HG02610 (cell line): ENCODE measurements around the gene CD300LF.
A peak's percentile ranks its signal among the peaks of the same experiment; 100 is the strongest.

Experiments used
- ATAC-seq: cut with Tn5 transposase; IDR thresholded peaks from one replicate; pipeline ENCODE4 v1.9.1; 2021; ENCODE audit warnings: mild to moderate bottlenecking, moderate library complexity; ENCODE audit not compliant: unreplicated experiment

Gene CD300LF

DNA sequence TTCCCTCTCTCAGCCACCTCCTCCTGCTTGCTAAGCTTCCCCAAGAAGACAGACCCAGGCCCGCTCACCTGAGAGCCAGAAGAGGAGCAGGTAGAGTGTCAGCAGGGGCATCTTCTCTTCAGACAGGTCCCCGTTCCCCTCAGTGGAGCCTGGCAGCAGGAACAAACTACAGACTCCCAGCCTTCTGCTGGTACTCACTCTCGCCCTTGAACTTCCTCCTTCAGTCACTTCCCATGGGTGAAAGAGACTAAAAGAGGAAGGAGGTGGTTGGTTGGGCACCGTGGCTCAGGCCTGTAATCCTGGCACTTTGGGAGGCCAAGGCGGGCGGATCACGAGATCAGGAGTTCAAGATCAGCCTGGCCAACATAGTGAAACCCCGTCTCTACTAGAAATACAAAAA, at the start of gene CD300LF:
CD300LF (minus strand) TSS at position 168 of the 400 bp plus-strand sequence; CDS start at position 111, 57 bp downstream.
- no peak for ATAC-seq

DNA sequence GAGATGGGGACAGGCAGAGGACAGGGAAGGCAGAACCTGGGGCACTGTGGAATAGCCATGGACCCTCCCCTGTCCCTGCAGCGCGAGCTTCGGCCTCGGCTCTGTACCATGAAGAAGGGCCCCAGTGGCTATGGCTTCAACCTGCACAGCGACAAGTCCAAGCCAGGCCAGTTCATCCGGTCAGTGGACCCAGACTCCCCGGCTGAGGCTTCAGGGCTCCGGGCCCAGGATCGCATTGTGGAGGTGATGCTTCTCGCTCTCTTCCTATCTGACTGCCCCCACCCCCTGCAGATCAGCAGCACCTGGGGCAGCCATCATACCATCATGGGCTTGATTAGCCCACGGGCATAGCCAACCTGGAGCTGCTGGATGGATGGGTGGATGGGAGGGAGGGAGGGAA, 49.2 kb upstream of the CD300LF start:
- ATAC-seq, result no peak

DNA sequence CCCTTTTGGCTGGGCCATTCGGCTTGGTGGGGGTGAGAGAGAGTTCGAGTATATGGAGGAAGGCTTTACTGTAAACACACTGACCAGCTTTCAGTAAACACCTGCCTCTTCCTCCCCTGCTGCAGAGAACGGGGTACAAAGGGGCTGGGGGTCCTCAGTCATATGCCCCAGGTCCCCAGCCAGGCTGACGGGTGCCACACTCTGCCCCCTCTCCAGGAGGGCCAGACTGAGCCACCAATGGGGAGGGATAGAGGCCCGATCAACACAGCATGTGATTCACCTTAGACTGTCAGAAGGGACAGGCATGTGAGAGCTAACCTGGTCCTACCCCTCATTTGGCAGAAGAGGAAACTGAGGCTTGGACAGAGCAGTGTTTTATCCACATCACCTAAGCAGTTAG, 48.7 kb upstream of the CD300LF start:
- ATAC-seq, result no peak

DNA sequence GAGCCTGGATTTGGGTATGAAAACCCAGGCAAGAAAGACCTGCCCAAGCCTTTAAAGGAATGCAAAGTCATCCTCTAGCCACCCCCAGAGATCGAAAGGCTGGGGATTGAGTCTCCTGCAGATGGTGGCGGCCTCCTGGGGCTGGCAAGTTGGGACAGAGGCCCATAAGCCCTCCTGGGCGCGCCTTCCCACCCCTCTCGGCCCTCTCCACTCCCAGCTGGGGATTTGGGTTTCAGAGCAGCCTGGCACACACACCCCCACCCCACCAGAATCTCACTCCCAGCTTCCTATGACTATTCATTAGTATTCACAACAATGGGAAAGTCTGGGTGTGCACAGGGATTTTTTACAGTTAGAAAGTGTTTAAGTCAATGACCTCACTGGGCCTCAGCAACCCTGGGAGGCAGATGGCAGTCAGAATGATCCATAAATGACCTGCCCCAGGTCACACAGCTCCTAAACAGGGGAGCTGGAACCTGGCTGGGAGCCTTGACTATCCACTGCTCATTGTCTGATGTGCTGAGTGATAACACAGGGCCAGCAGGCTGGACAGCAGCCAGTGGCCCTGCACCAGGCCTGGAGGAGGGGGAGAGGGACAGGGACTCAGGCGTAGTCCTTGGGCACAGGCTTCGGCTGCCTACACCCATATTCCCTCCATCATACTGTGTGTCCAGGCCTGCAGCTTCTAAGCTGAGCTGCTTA, 47.8 kb upstream of the CD300LF start:
- no peak for ATAC-seq

GRCh38 chr17:74759941-74760340, 47.2 kb upstream of the CD300LF start:
- no peak for ATAC-seq

DNA sequence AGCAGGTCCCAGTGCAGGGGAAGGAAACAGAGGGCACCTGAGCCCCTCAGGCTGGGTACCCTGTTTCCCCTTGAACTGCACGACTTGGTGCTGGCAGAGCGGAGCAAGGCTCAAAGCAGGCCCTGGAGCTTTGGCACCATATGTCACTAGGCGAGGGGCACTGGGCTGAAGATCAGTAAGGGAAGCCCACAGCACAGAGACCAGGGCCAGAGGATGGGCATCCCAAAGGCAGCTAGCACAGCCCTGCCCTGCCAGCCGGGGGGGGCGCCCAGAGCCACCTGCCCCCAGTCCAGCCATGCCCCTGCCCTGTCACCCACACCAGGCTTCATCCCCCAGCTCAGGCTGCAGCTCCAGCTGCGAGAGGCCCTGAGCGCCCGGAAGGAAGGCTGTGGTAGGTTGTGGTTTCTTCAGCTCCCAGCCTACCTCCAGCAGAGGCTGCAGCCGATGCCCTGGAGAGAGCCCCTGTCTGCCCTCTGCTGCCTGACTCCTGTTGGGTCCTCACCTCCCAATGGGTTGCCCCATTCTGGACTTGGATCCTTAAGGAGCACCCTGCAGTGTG, 46.6 kb upstream of the CD300LF start:
- ATAC-seq, result peak; percentile 54

GRCh38 chr17:74758848-74759168, 46.1 kb upstream of the CD300LF start:
- ATAC-seq, result peak; percentile 24

DNA sequence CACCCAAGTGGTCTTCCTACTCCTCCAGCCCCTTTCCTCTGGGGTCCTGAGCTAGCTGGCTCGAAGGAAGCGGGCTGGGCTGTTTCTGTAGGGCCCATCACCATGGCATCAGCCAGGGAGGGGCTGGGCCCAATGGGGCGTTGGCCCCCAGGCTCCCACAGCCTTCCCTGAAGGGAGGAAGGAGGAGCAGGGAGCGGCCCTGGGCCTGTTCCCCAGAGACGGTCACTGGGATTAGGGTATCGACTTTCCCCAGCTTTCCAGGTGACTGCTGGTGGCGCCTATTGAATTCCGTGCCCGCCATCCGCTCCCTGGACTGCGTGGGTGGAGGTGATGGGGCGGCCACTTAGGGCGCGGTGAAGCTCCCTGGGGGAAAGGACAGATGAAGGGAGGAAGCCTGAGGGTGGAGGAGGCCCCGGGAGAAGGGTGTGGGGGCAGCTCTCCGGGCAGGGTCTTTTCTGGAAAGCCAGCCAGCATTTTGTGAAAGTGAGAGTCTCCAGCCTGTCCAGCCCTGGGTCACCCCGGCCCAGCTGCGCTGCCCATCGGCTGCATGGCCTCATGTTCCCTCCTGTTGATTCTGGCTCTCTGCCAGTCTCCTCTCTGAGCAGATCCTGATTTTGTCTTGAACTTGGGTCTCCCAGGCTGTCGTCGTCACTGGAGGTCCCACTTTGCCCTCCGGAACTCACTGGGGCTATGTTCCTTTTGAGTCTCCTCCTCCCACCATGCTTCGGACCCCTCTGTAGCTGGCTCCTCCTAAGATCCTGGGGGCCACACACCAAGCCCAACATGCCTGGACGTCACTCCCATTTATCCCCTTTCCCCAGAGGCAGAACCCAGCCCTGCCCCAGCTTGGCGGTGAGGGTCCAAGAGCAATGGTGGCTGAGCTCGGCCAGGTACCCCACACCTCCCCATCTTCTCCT, 45.5 kb upstream of the CD300LF start:
- no peak for ATAC-seq

DNA sequence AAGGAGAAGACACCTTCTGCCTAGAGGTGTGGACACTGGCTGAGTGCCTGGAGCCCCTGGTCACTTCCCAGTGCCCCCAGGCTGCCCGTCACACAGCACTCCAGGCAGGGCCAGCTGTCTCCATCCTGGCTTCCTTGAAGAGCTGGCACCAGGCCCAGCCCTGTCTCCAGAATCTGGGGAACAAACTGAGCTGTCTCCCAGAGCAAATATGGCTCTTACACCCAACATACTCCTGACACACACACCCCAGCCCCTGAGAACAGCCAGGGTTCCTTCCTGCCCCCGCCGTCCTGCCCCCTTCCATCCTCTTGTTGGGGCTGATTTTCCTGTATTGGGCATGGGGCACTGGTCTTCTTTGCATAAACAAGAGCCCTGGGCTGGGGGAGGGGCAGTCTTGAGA, 44.8 kb upstream of the CD300LF start:
- no peak for ATAC-seq

GRCh38 chr17:74756891-74757290, 44.2 kb upstream of the CD300LF start:
- no peak for ATAC-seq

DNA sequence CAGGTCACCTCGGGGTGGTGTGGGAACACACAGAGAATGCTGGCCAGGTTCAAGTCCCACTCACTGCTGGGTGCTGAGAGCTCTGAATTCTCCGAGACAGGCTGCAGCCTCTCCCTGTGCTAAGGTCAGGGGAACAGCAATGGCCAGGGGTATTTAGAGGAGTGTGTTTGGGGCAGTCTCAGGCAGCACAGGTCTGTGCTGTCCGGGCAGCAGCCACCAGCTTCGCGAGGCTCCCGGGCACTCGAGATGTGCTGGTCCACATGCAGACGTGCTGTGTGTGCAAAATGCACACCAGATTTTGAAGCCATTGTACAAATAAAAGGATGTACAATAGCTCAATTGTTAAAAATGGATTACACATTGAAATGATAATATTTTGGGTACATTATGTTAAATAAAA, 42.8 kb upstream of the CD300LF start:
- ATAC-seq, result no peak

GRCh38 chr17:74754832-74755231, 42.1 kb upstream of the CD300LF start:
- no peak for ATAC-seq

DNA sequence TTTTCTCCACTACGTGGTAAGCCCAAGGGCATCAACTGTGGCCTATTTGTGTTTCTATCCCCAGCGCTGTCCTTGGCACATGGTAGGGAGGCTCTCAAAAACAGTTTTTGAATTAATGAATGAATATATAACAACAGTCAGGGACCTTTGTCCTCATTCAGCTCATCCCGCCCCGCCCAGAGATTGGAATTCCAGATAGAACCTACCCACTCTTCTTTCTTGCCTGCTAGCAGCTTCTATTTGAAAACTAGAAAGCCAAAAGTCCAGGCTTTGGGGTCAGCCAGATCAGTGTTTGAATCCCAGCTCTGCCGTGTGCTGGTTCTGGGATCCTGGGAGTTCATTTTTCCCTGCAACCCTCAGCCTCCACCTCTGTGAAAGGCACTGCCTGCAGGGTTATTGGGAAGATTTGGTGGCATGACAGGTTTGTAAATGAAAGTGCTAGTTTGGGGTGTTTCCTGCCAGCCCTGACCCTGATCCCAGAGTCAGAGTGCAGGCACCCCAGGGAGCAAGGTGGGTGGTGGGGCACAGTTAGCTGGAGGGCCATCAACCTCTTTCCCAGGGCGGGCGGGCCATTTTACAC, 40.2 kb upstream of the CD300LF start:
- ATAC-seq, result no peak

DNA sequence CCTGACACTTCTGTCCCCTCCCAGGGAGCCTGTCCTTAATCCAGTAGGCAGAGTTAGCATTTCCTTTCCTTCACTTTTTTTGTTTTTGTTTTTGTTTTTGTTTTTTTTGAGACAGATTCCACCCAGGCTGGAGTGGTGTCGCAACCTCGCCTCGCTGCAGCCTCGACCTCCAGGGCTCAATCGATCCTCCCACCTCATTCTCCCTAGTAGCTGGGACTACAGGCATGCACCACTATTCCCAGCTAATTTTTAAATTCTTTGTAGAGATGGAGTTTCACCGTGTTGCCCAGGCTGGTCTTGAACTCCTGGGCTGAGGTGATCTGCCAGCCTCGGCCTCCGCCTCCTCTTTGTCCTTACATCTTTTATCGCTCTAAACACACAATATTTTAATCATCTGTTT, 39.7 kb upstream of the CD300LF start:
- ATAC-seq, result no peak

- ATAC-seq, result no peak
Measured at GRCh38 chr17:74750327-74751069, 37.8 kb upstream of the CD300LF start.

DNA sequence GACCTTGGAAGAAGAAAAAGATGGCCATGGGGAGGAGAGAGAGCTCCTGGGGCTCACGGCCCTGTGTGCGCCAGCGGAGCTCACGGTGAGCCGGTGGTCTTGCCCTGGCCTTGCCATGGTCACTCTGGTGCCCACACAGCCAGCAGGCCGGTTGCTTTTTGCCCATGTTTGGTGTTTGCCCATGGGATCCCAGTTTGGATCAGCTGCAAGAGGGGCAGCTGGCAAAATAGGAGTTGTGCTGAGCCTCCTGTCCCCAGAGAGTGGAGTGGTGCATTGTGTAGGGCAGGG, 37.3 kb upstream of the CD300LF start:
- no peak for ATAC-seq

DNA sequence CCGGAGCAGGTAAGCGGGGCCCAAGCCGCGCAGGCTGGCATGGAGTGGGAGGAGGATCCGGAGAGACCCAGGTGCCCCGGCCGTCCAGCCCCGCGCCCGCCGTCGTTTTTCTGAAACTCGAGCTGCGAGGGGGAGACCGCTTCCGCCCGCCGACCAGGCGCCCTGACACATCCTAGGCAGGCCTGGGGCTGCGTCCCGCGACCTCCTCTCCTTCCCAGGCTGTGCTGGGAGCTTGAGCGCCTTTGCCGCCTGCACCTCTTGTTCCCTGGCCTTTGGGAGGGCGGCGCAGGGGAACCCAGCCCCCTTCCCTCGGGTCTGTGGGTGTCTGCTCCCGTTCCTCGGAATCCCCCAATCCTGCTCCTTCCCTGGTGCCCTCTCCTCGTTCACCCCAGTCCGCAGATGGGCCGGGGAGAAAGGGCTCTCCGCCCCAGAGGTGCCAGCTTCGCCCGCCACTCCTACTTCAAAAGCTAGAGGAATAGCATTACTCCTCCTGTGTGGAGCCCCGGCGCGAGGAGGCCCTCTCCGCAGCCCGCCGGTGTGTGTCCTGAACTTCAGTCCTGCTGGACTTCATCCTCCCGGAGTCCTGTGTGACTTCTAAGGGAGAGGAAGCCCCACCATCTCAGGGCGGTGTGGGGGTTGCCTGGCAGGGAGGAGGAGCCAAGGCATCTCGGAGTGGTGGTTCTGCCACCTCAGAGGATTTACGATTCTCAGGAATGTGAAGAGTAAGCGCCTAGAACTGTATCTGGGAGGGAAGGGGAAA, 36.7 kb upstream of the CD300LF start:
- no peak for ATAC-seq

DNA sequence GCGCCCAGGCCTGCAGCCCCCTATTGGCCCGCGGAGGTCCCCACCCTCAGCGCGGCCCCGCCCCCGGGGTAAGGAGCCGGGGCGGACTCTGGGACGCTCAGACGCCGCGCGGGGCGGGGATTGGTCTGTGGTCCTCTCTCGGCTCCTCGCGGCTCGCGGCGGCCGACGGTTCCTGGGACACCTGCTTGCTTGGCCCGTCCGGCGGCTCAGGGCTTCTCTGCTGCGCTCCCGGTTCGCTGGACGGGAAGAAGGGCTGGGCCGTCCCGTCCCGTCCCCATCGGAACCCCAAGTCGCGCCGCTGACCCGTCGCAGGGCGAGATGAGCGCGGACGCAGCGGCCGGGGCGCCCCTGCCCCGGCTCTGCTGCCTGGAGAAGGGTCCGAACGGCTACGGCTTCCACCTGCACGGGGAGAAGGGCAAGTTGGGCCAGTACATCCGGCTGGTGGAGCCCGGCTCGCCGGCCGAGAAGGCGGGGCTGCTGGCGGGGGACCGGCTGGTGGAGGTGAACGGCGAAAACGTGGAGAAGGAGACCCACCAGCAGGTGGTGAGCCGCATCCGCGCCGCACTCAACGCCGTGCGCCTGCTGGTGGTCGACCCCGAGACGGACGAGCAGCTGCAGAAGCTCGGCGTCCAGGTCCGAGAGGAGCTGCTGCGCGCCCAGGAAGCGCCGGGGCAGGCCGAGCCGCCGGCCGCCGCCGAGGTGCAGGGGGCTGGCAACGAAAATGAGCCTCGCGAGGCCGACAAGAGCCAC, 36.0 kb upstream of the CD300LF start, which contains the start of gene NHERF1:
NHERF1 (plus strand) TSS at position 100 of the 750 bp plus-strand sequence; CDS start at position 319, 219 bp downstream.
- peak; percentile 92 for ATAC-seq

DNA sequence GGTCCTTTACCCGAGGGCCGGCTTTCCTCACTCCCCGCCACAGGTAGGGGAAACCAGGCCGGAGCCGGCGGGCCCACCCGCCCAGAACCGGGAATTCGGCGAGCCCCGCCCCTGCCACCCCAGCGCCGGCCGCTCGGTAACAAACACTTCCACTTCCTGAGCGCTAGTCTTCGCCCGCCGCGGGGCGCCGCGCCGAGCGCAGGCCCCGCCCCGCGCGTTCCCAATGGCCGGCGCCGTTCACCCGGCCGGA, 35.5 kb upstream of the CD300LF start:
- ATAC-seq, result no peak

DNA sequence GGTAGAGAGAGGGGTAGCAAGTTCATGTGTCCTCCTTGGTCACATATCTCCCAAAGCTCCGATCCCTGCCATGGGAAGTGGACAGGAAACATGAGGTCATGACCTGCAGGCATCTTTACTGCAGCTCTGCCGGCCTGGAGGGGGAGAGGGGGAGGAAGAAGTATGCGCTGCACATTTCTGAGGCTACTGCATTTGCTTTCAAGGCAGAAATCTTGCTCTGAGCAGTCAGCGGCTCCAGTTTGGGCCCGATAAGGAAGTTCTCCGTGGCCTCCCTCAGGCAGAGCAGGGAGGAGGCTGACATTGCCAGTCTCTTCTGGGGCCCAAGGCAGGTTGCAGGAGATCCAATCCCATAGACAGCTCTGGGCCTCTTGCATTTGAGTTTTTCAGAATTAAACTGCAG, 34.2 kb upstream of the CD300LF start:
- no peak for ATAC-seq
